Body of pancreas (tissue), 4 donors: ENCODE data around the gene GSAP.

ENCODE experiments used
- POLR2A ChIP-seq, 3 donors: fragments of 450-650 bp; IDR thresholded peaks; one replicate each; pipeline ENCODE4 v1.6.1; 2016; ENCODE audit warnings: antibody characterized with exemption in 3 of 3, mild to moderate bottlenecking in 2 of 3
- TF ChIP-seq, protein P1 (sequence below), 7 experiments: fragments of 450-650 bp in 4 of 7; fragments of 200-600 bp in 3 of 7; sonication (generic) in 3 of 7; IDR thresholded peaks; one replicate each; pipeline ENCODE4 v1.5.1; 2016 to 2019; ENCODE audit warnings: antibody characterized with exemption in 7 of 7

DNA sequence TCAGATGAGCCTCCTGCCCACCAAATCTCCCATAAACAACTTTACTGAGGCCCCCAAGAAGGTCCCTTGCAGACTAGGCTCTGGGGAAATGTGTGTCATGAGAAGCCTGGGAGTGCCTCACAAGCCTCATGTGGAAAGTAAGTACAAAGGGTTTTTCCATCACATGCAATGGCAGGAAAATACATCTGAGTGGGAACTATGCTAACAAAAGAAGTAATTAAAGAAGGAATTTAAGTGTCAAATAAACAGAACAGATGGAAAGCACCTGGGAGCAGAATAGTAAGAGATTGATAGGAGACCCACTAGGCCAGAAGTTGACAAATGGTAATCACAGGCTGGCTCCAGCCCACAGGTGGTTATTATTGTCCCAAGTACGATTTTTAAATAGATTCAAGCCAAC is 20.5 kb downstream of the GSAP start:
- TF ChIP-seq POLR2A (IDR thresholded peaks at IDR 0.05) = no peak
- TF ChIP-seq, protein P1, sequence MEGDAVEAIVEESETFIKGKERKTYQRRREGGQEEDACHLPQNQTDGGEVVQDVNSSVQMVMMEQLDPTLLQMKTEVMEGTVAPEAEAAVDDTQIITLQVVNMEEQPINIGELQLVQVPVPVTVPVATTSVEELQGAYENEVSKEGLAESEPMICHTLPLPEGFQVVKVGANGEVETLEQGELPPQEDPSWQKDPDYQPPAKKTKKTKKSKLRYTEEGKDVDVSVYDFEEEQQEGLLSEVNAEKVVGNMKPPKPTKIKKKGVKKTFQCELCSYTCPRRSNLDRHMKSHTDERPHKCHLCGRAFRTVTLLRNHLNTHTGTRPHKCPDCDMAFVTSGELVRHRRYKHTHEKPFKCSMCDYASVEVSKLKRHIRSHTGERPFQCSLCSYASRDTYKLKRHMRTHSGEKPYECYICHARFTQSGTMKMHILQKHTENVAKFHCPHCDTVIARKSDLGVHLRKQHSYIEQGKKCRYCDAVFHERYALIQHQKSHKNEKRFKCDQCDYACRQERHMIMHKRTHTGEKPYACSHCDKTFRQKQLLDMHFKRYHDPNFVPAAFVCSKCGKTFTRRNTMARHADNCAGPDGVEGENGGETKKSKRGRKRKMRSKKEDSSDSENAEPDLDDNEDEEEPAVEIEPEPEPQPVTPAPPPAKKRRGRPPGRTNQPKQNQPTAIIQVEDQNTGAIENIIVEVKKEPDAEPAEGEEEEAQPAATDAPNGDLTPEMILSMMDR (IDR thresholded peaks at IDR 0.05) = no peak
